Breast epithelium (tissue), 3 donors: ENCODE data around the gene FAIM2.

Experiments used
- CTCF ChIP-seq, 3 donors: fragments of 450-650 bp; IDR thresholded peaks; one replicate each; pipeline ENCODE4 v1.5.1; 2016 to 2017; ENCODE audit warnings: antibody characterized with exemption in 3 of 3, mild to moderate bottlenecking in 3 of 3, moderate library complexity in 3 of 3
- POLR2A ChIP-seq: fragments of 450-650 bp; IDR thresholded peaks from one replicate; pipeline ENCODE4 v1.6.1; 2016; ENCODE audit warnings: antibody characterized with exemption, mild to moderate bottlenecking, moderate library complexity
- POLR2AphosphoS5 ChIP-seq, 3 donors: sonication (generic); formaldehyde crosslinking; IDR thresholded peaks; one replicate each; pipeline ENCODE4 v1.6.1; 2017; ENCODE audit warnings: antibody characterized with exemption in 3 of 3

- TF ChIP-seq POLR2AphosphoS5 (IDR thresholded peaks at IDR 0.05) (no peak), CTCF (IDR thresholded peaks at IDR 0.05) (no peak), POLR2A (no peak)
These were observed 11.5 kb downstream of the FAIM2 start for GRCh38 chr12:49892084-49892731.
